H1 (cell line): ENCODE results near the gene TMEM25. TPM values are rescaled to one million over a fixed set of nuclear protein-coding genes. Genes with fewer than 3 reads are reported as not detected.

Experiments
- BRCA1 ChIP-seq: IDR thresholded peaks from 2 replicates; pipeline ENCODE4 v1.6.1; 2012; ENCODE audit warnings: low read depth, low read length, improper control_type of control experiment
- CREB1 ChIP-seq: IDR thresholded peaks from 2 replicates; pipeline ENCODE4 v1.6.1; 2012; ENCODE audit warnings: inconsistent platforms
- EGR1 ChIP-seq: IDR thresholded peaks from 2 replicates; pipeline ENCODE4 v1.6.1; 2011; ENCODE audit warnings: low read depth, low read length, borderline replicate concordance
- JUN ChIP-seq: IDR thresholded peaks from 2 replicates; pipeline ENCODE4 v1.6.1; 2011; ENCODE audit warnings: low read depth, mild to moderate bottlenecking, improper control_type of control experiment, low read length
- KDM4A ChIP-seq: IDR thresholded peaks from one replicate; pipeline ENCODE4 v1.7.1; 2012; ENCODE audit warnings: low read depth, mild to moderate bottlenecking, moderate library complexity, low read length, inconsistent platforms; ENCODE audit not compliant: severe bottlenecking
- PHF8 ChIP-seq: fragments of 200-600 bp; sonication (generic); conservative IDR thresholded peaks from 2 replicates; pipeline ENCODE4 v1.7.1; 2012; ENCODE audit warnings: low read depth, mild to moderate bottlenecking, inconsistent platforms, low read length, moderate library complexity
- RBBP5 ChIP-seq: IDR thresholded peaks from 2 replicates; pipeline ENCODE4 v1.7.1; 2012; ENCODE audit warnings: low read depth, mild to moderate bottlenecking, inconsistent platforms, low read length, moderate library complexity, borderline replicate concordance
- SIN3A ChIP-seq, 2 experiments: IDR thresholded peaks in 1 of 2; conservative IDR thresholded peaks in 1 of 2; 2 replicates each; pipeline ENCODE4 v1.6.1; 2011 to 2012; ENCODE audit warnings: low read length in 2 of 2, improper control_type of control experiment in 1 of 2, low read depth in 1 of 2, mild to moderate bottlenecking in 1 of 2
- TBP ChIP-seq: IDR thresholded peaks from 2 replicates; pipeline ENCODE4 v1.6.1; 2011; ENCODE audit warnings: low read depth, low read length, improper control_type of control experiment
- polyA plus RNA-seq, 7 experiments: library from polyadenylated mRNA; depleted of rRNA in 3 of 7; stranded (reverse) in 5 of 7; unstranded in 2 of 7; fragments of >200 nt in 5 of 7; fragments of 200-250 nt in 2 of 7; gene quantifications; 1 replicate in 5 of 7; 2 replicates in 1 of 7; 4 replicates in 1 of 7; pipeline versions ENCODE4 v1.2.1 to v1.2.3, GENCODE V29; 2011 to 2013; ENCODE audit warnings: missing spikeins in 2 of 7, mixed read lengths in 2 of 7
- total RNA-seq: library from RNA; stranded (reverse); fragmentation: NEBNext Ultra II Directional; extraction: Animal tissue kit (Norgen Biotek cat#: 25700); gene quantifications from 2 replicates; pipeline ENCODE4 v1.2.1, GENCODE V29; 2021
- TF ChIP-seq, protein P1 (sequence below): IDR thresholded peaks from 2 replicates; pipeline ENCODE4 v1.6.1; 2012; ENCODE audit warnings: inconsistent platforms
- TF ChIP-seq, protein P2 (sequence below): IDR thresholded peaks from 2 replicates; pipeline ENCODE4 v1.6.1; 2012; ENCODE audit warnings: inconsistent platforms

The TMEM25 gene
- total and polyA plus RNA-seq, 2 of the 8 experiments (the other 6 are each of a cell fraction or from before 2014, with no cell fraction given): 18.3 to 26.8 TPM

DNA sequence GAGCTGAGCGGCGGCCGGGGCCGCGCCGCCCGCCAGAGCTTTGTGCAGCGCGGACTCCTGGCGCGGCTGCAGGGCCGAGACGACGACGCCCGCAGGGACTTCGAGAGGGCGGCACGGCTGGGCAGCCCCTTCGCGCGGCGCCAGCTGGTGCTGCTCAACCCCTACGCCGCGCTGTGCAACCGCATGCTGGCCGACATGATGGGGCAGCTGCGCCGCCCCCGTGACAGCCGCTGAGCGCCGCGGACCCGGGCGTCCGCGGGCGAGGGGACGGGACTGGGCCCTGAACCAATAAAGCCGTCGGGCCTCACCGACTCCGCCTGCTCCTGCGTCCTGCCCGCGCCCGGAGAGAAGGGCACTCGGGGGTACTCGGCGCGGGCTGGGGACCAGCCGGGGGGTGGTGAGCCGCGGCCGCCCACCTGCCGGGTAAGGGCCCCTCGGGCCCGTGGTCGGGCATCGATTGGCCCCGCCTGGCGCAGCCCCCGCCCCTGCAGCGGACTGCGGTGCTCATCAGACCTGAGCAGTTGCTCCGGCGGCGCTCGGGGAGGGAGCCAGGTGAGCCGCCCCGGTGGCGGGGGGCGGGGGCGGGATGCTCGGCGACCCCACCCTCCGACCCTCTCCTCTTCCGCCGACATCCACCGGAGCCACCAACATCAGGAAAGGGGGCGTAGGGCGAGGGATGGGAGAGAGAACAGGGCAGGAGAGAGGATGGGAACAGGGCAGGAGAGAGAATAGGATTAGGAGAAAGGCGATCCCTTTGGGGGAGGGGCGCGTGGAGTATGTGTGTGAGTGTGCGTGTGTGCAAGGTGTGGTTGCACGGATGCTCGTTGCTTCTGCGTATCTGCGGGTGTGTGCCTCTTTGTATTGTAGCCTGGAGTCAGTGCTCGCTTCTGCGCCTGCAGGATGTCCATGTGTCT, at the start of gene TMEM25 (continued):
- TF ChIP-seq EGR1: peak; percentile 85
- TF ChIP-seq KDM4A: peak; percentile 99
- no peak for TF ChIP-seq JUN
- peak; percentile 89 for TF ChIP-seq RBBP5
- TF ChIP-seq SIN3A (conservative IDR thresholded peaks at IDR 0.05 in 1 of 2, IDR thresholded peaks at IDR 0.05 in 1 of 2; ENCODE audit: low read depth in 1 of 2, low read length in 2 of 2): peak in 1 of 2 experiments; percentile 81; a peak in 3 of 4 replicates
- TF ChIP-seq, protein P1, sequence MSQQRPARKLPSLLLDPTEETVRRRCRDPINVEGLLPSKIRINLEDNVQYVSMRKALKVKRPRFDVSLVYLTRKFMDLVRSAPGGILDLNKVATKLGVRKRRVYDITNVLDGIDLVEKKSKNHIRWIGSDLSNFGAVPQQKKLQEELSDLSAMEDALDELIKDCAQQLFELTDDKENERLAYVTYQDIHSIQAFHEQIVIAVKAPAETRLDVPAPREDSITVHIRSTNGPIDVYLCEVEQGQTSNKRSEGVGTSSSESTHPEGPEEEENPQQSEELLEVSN: peak; percentile 52
- TF ChIP-seq, protein P2, sequence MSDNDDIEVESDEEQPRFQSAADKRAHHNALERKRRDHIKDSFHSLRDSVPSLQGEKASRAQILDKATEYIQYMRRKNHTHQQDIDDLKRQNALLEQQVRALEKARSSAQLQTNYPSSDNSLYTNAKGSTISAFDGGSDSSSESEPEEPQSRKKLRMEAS: peak; percentile 56
- no peak for TF ChIP-seq BRCA1
- TF ChIP-seq TBP: no peak
- TF ChIP-seq PHF8: peak; percentile 91
- no peak; the same call in 1 of the 2 replicates for TF ChIP-seq CREB1
